ENCODE measurements around the gene NXPE4. TPM values are rescaled to one million over a fixed set of nuclear protein-coding genes. Genes with fewer than 3 reads are reported as not detected.

Gene NXPE4
- polyA plus RNA-seq, 12 donors, result 0.09 TPM; not detected in 11

GRCh38 chr11:114562166-114562916 is 33.2 kb downstream of the NXPE4 start:
- DNase-seq, result no peak

- DNase-seq, result no peak
Measured at GRCh38 chr11:114559425-114560310, 35.9 kb downstream of the NXPE4 start, which contains the start of gene NXPE1. NXPE1 (minus strand) TSS chr11:114559881; CDS start chr11:114551201, 8,680 bp downstream.

GRCh38 chr11:114556135-114556534 is 39.5 kb downstream of the NXPE4 start:
- DNase-seq, result no peak

- DNase-seq, result no peak
Measured at GRCh38 chr11:114553642-114554041, 41.9 kb downstream of the NXPE4 start.

- no peak for DNase-seq
Measured at GRCh38 chr11:114551060-114551459, 44.5 kb downstream of the NXPE4 start.

DNA sequence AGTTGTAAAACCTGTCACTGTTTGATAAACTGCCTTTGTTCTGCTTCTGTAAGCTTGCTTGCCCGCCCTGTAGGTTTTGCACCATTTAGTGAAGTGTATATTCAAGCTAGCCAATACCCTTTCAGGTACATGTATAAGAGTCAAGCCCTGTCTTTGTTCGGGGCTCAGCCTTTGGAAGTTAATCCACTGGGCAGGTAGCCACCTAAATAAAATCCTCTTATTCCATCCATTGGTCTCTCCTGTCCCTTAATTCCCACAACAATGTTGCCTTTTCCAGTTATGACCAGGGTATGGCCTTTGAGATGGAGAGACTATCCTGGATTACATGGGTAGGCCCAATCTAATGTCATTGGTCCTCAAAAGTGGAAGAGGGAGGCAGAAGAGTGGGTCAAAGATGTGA is 69.9 kb downstream of the NXPE4 start:
- DNase-seq, result no peak

GRCh38 chr11:114524122-114524521 is 71.5 kb downstream of the NXPE4 start:
- DNase-seq, result no peak

- DNase-seq, result no peak
Measured at GRCh38 chr11:114522818-114523217, 72.8 kb downstream of the NXPE4 start.

Other genes with a start within 250 kb of the NXPE4 start
- 10 to 100 TPM in 5 of 12 donors, 1 to 10 TPM in 6, not detected in 1; 8.1 to 14.5 (median 9.4) TPM for gene C11orf71, start 195.3 kb downstream of the NXPE4 start, polyA plus RNA-seq (ENCODE audit: insufficient read length in 12 of 12)
- gene RBM7, start 195.1 kb downstream of the NXPE4 start, polyA plus RNA-seq (ENCODE audit: insufficient read length in 12 of 12), result 10 to 100 TPM in 11 of 12 donors, not detected in 1; 23.7 to 50.0 (median 32.4) TPM
- 10 to 100 TPM in 11 of 12 donors, not detected in 1; 42.4 to 90.9 (median 61.8) TPM for gene REXO2, start 156.3 kb downstream of the NXPE4 start, polyA plus RNA-seq (ENCODE audit: insufficient read length in 12 of 12)
- 1 to 10 TPM in 1 of 12 donors, under 1 TPM in 1, not detected in 10; 0.12 to 8.8 TPM for gene NXPE1, start 35.9 kb downstream of the NXPE4 start, polyA plus RNA-seq (ENCODE audit: insufficient read length in 12 of 12)
- under 1 TPM in 7 of 12 donors, not detected in 5; 0.09 to 0.32 (median 0.22) TPM for gene NXPE2, start 82.7 kb upstream of the NXPE4 start, polyA plus RNA-seq (ENCODE audit: insufficient read length in 12 of 12)